ENCODE measurements around the gene DMRTA2.
"Not testable (repeated sequence)": the region's sequence is repeated elsewhere in the genome, so short reads cannot be mapped to it uniquely, and the experiment has no call there.

Gene DMRTA2

GRCh38 chr1:50393522-50394120 is 29.6 kb downstream of the DMRTA2 start:
- Histone ChIP-seq H4K20me1 (no peaks in the 10 kb centered on the region), H3K4me2 (no peak overlapping the region), H3K27ac (no peak overlapping the region), H3K9me3 (peaks cover 12% of the 10 kb centered on the region), H3K36me3 (no peaks in the 10 kb centered on the region), H3K27me3 (no peaks in the 10 kb centered on the region), H3K4me3 (no peak overlapping the region), H3K9ac (no peak overlapping the region), H3K4me1 (no peaks in the 10 kb centered on the region)
- TF ChIP-seq Cebpa-rat (IDR thresholded peaks at IDR 0.05): no peak

GRCh38 chr1:50381551-50381950 is 41.7 kb downstream of the DMRTA2 start:
- not testable (repeated sequence) for H3K9ac ChIP-seq, H4K20me1 ChIP-seq, H3K27ac ChIP-seq, H3K4me3 ChIP-seq, H3K4me2 ChIP-seq, H3K36me3 ChIP-seq, H3K4me1 ChIP-seq, H3K27me3 ChIP-seq
- peaks cover 19% of the 10 kb centered on the region for H3K9me3 ChIP-seq

GRCh38 chr1:50378770-50379169 is 44.5 kb downstream of the DMRTA2 start:
- H3K9ac ChIP-seq: no peak overlapping the region
- H3K27ac ChIP-seq: no peak overlapping the region
- H4K20me1 ChIP-seq: no peaks in the 10 kb centered on the region
- no peak overlapping the region for H3K4me2 ChIP-seq
- H3K4me3 ChIP-seq: no peak overlapping the region
- H3K27me3 ChIP-seq: no peaks in the 10 kb centered on the region
- H3K9me3 ChIP-seq: peaks cover 21% of the 10 kb centered on the region; the same call in 1 of the 2 replicates
- H3K4me1 ChIP-seq: no peaks in the 10 kb centered on the region
- H3K36me3 ChIP-seq: no peaks in the 10 kb centered on the region
- no peak for TF ChIP-seq Cebpa-rat (IDR thresholded peaks at IDR 0.05)

GRCh38 chr1:50373532-50373931 is 49.7 kb downstream of the DMRTA2 start:
- Histone ChIP-seq H3K4me1 (no peaks in the 10 kb centered on the region), H3K4me3 (no peak overlapping the region), H3K9me3 (peaks cover 15% of the 10 kb centered on the region; the same call in 1 of the 2 replicates), H3K4me2 (no peak overlapping the region), H3K36me3 (no peaks in the 10 kb centered on the region), H3K27me3 (no peaks in the 10 kb centered on the region), H4K20me1 (no peaks in the 10 kb centered on the region), H3K27ac (no peak overlapping the region), H3K9ac (no peak overlapping the region)
- no peak for TF ChIP-seq Cebpa-rat (IDR thresholded peaks at IDR 0.05)

GRCh38 chr1:50371749-50372148 is 51.5 kb downstream of the DMRTA2 start:
- no peak overlapping the region for H3K4me2 ChIP-seq
- H3K27ac ChIP-seq: no peak overlapping the region
- H3K4me3 ChIP-seq: no peak overlapping the region
- no peaks in the 10 kb centered on the region for H3K4me1 ChIP-seq
- H3K27me3 ChIP-seq: no peaks in the 10 kb centered on the region
- TF ChIP-seq Cebpa-rat (IDR thresholded peaks at IDR 0.05): no peak
- no peak overlapping the region for H3K9ac ChIP-seq
- H4K20me1 ChIP-seq: no peaks in the 10 kb centered on the region
- peaks cover 15% of the 10 kb centered on the region; the same call in 1 of the 2 replicates for H3K9me3 ChIP-seq
- no peaks in the 10 kb centered on the region for H3K36me3 ChIP-seq

- Histone ChIP-seq H3K36me3 (no peaks in the 10 kb centered on the region), H3K4me2 (no peak overlapping the region), H4K20me1 (no peaks in the 10 kb centered on the region), H3K9ac (no peak overlapping the region), H3K9me3 (0 out of 2 replicates have a peak, but pooled peaks cover 7% of the 10 kb centered on the region), H3K27ac (no peak overlapping the region), H3K27me3 (no peaks in the 10 kb centered on the region), H3K4me1 (no peaks in the 10 kb centered on the region), H3K4me3 (no peak overlapping the region)
- no peak for TF ChIP-seq Cebpa-rat (IDR thresholded peaks at IDR 0.05)
Observed at GRCh38 chr1:50369830-50370229, 53.4 kb downstream of the DMRTA2 start.

GRCh38 chr1:50369008-50369634 is 54.1 kb downstream of the DMRTA2 start:
- H3K9ac ChIP-seq: no peak overlapping the region
- no peak overlapping the region for H3K4me3 ChIP-seq
- TF ChIP-seq Cebpa-rat (IDR thresholded peaks at IDR 0.05): no peak
- H3K27me3 ChIP-seq: no peaks in the 10 kb centered on the region
- H3K36me3 ChIP-seq: no peaks in the 10 kb centered on the region
- H3K4me2 ChIP-seq: no peak overlapping the region
- no peak overlapping the region for H3K27ac ChIP-seq
- H4K20me1 ChIP-seq: no peaks in the 10 kb centered on the region
- H3K9me3 ChIP-seq: no peaks in the 10 kb centered on the region
- H3K4me1 ChIP-seq: no peaks in the 10 kb centered on the region

GRCh38 chr1:50368179-50369007 is 54.9 kb downstream of the DMRTA2 start:
- no peaks in the 10 kb centered on the region for H3K36me3 ChIP-seq
- H3K4me3 ChIP-seq: no peak overlapping the region
- TF ChIP-seq Cebpa-rat (IDR thresholded peaks at IDR 0.05): no peak
- no peaks in the 10 kb centered on the region for H4K20me1 ChIP-seq
- H3K27me3 ChIP-seq: no peaks in the 10 kb centered on the region
- no peak overlapping the region for H3K27ac ChIP-seq
- no peak overlapping the region for H3K9ac ChIP-seq
- H3K4me1 ChIP-seq: no peaks in the 10 kb centered on the region
- no peaks in the 10 kb centered on the region for H3K9me3 ChIP-seq
- no peak overlapping the region for H3K4me2 ChIP-seq
